ENCODE results near the gene ADI1.

The ADI1 gene

DNA sequence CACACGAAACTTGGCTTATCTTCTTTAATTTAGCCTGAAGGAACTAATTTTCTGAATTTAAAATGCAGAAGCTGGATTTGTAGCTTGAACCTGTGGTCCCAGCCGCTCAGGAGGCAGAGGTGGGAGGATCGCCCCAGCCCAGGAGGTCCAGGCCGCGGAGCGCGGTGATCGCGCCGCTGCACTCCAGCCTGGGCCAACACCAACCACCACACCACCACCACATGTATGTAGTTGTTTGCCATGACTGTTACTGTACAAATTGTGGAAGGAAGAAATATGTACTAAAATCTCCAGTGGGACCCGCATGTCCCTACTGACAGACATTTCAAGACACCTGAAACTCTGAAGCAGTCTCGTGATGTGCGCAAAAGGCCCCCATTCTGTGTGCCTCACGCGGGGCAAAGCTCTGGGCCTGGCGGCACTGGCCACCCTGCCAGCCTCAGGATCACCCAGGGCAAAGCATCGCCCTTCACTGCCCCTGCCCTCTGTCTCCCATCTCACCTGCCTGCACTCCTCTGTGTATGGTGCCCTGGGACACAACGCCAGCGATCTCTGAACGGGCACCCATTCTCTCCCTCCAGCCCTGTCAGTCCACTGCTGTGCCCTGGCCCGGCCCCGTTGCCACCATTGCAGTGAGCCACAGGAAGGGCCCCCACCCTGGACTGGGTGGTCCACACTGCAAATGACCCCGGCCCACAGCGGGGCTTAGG lies 10.1 kb upstream of the ADI1 start:
- H3K4me3 ChIP-seq (replicated peaks in 1 of 2; ENCODE audit: low read depth in 2 of 2, low read length in 2 of 2): no peak overlapping the region
- TF ChIP-seq, protein P1, sequence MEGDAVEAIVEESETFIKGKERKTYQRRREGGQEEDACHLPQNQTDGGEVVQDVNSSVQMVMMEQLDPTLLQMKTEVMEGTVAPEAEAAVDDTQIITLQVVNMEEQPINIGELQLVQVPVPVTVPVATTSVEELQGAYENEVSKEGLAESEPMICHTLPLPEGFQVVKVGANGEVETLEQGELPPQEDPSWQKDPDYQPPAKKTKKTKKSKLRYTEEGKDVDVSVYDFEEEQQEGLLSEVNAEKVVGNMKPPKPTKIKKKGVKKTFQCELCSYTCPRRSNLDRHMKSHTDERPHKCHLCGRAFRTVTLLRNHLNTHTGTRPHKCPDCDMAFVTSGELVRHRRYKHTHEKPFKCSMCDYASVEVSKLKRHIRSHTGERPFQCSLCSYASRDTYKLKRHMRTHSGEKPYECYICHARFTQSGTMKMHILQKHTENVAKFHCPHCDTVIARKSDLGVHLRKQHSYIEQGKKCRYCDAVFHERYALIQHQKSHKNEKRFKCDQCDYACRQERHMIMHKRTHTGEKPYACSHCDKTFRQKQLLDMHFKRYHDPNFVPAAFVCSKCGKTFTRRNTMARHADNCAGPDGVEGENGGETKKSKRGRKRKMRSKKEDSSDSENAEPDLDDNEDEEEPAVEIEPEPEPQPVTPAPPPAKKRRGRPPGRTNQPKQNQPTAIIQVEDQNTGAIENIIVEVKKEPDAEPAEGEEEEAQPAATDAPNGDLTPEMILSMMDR (IDR thresholded peaks at IDR 0.05; ENCODE audit: low read depth, low read length): no peak
- DNase-seq (ENCODE audit: low read depth in 2 of 2): no peak

DNA sequence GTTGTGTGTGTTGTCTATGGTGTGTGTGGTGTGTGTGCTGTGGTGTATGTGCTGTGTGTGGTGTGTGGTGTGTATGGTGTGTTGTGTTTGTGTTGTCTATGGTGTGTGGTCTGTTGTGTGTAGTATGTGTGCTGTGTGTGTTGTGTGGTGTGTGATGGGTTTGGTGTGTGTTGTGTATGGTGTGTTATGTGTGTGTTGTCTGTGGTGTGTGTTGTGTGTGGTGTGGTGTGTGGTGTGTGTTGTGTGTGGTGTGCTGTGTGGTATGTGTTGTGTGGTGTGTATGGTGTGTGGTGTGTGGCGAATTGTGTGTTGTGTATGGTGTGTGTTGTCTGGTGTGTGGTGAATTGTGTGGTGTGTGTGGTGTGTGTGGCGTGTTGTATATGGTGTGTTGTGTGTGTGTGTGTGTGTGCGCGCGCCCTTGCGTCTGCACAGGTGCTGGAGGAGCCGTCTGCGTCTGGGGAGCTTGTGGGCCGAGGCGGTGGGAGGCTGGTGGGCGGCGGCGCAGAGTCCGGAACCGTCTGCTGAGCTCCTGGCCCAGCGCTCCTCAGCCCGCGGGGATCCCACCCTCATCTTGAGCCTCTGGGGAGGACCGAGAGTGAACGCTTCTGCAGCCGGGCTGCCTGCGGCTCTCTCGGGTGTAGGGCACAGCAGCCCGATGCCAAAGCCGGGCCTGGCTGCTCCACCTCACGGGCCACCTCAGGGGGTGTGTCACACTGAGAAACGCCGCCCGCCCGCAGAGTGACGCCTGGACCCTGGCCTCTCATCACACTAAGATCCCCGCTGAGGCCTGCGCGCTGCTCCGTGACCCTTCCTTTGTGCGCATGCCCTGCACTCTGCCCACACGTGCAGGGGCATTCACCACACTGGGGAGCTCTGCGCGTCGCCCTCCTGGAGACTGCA lies 8.8 kb upstream of the ADI1 start:
- DNase-seq (ENCODE audit: low read depth in 2 of 2): no peak
- no peak overlapping the region for H3K4me3 ChIP-seq (replicated peaks in 1 of 2; ENCODE audit: low read depth in 2 of 2, low read length in 2 of 2)
- TF ChIP-seq, protein P1 (IDR thresholded peaks at IDR 0.05; ENCODE audit: low read depth, low read length): no peak

DNA sequence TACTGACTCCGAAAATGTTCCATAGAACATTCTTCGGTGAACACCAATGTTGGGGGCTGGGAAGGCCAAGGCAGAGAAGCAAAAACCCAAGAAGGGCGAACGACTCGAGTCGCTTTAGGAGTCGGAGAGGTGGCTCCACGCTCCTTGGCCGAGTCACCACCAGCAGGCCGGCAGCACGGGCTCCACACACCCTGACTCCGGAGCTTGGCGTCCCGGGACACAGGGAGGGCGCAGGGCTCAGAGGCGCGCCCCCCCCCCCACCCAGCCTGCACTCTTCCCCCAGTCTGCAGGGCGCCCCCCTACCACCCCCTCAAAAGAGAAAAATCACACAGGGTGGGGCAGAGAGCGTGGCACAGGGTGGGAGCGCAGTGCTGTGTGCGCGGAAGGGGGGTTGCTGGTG lies 7.5 kb upstream of the ADI1 start:
- TF ChIP-seq, protein P1 (IDR thresholded peaks at IDR 0.05; ENCODE audit: low read depth, low read length): no peak
- DNase-seq (ENCODE audit: low read depth in 2 of 2): no peak
- no peak overlapping the region for H3K4me3 ChIP-seq (replicated peaks in 1 of 2; ENCODE audit: low read depth in 2 of 2, low read length in 2 of 2)

DNA sequence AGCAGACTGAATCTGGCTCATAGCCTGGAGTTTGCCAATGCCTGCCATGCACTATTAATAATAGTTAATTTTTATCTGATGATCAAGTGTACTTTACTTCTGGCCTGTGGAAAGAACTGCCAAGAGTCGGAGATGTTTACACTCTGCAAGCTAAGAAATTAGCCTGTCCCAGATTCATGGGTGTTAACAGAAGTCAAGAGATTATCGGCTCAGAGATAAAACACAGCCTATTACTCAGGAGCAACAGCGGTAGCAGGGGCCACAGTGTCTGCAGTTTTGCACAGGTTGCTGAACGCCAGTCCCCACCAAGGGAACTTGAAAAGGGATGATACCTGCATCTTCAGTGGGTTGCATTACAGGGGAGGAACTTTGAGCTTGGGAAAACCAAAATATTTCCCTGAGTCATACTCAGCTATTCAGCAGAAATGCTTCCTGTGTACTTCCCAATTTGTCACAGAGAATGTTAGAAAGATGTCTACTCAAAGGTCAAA lies 4.3 kb upstream of the ADI1 start:
- peak; percentile 46 to 63 for DNase-seq (ENCODE audit: low read depth in 2 of 2)
- TF ChIP-seq, protein P1 (IDR thresholded peaks at IDR 0.05; ENCODE audit: low read depth, low read length): no peak
- no peak overlapping the region for H3K4me3 ChIP-seq (replicated peaks in 1 of 2; ENCODE audit: low read depth in 2 of 2, low read length in 2 of 2)

DNA sequence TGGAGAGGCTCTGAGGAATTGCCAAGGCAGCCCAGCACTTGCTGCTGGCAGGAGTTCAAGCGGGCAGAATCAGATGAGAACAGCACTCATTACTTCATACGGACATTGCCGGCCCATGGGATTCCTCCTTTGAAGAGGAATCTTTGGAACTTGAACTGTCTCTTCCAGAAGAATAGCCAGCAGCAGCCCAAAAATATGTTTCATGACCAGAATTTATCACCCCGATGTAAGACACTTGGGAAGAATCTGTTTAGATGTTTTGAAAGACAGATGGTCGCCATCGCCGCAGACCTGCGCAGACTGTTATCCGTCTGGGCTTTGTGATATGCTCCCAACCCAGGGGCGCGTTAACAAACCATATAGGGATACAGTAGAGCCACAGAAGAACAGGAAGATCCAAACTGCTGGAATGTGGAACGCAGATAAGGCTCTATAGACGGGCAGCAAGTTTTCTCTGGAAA lies 3.7 kb upstream of the ADI1 start:
- TF ChIP-seq, protein P1 (IDR thresholded peaks at IDR 0.05; ENCODE audit: low read depth, low read length): no peak
- DNase-seq (ENCODE audit: low read depth in 2 of 2): peak; percentile 51 to 70
- H3K4me3 ChIP-seq (replicated peaks in 1 of 2; ENCODE audit: low read depth in 2 of 2, low read length in 2 of 2): no peak overlapping the region

DNA sequence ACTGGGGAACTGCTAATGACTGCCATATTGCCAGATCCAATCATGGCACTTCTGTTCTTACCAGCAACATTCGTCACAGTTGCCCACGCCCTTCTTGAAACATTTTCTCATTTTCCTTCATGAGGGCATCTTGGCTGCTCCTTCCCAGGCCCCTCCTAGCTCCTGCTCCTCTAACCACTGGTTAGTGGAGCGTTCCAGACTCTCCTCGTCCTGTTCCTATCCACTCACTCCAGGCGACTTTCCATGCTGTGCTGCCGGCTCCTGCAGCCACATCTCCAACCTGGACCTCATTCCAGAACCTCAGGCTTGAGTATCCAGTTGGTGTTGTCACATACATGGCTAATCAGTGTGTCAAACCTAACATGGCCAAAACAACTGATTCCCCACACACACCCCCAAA lies 1.3 kb upstream of the ADI1 start:
- TF ChIP-seq, protein P1 (IDR thresholded peaks at IDR 0.05; ENCODE audit: low read depth, low read length): no peak
- DNase-seq (ENCODE audit: low read depth in 2 of 2): no peak
- H3K4me3 ChIP-seq (replicated peaks in 1 of 2; ENCODE audit: low read depth in 2 of 2, low read length in 2 of 2): no peak overlapping the region
